DOHH2 (cell line): ENCODE data around the gene ARHGEF12.

Experiments
- EZH2phosphoT487 ChIP-seq: fragments of 200-600 bp; sonication (generic); IDR thresholded peaks from 2 replicates; pipeline ENCODE4 v1.6.1; 2017; ENCODE audit warnings: borderline replicate concordance, mild to moderate bottlenecking, antibody characterized with exemption, low read length, moderate library complexity, mixed read lengths
- TF ChIP-seq, protein P1 (sequence below): fragments of 200-600 bp; sonication (generic); IDR thresholded peaks from one replicate; pipeline ENCODE4 v1.5.1; 2014; ENCODE audit warnings: antibody characterized with exemption, mild to moderate bottlenecking, low read depth, low read length; ENCODE audit not compliant: poor library complexity, severe bottlenecking

- TF ChIP-seq, protein P1, sequence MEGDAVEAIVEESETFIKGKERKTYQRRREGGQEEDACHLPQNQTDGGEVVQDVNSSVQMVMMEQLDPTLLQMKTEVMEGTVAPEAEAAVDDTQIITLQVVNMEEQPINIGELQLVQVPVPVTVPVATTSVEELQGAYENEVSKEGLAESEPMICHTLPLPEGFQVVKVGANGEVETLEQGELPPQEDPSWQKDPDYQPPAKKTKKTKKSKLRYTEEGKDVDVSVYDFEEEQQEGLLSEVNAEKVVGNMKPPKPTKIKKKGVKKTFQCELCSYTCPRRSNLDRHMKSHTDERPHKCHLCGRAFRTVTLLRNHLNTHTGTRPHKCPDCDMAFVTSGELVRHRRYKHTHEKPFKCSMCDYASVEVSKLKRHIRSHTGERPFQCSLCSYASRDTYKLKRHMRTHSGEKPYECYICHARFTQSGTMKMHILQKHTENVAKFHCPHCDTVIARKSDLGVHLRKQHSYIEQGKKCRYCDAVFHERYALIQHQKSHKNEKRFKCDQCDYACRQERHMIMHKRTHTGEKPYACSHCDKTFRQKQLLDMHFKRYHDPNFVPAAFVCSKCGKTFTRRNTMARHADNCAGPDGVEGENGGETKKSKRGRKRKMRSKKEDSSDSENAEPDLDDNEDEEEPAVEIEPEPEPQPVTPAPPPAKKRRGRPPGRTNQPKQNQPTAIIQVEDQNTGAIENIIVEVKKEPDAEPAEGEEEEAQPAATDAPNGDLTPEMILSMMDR = no peak
- no peak for TF ChIP-seq EZH2phosphoT487
These were observed 184.0 kb downstream of the ARHGEF12 start for GRCh38 chr11:120520091-120520822.
